DMS79 (cell line): ENCODE measurements around the gene RNF41.
A peak's percentile ranks its signal among the peaks of the same experiment; 100 is the strongest.

ENCODE experiments used
- DNase-seq: peaks from one replicate; lab custom pipeline; 2025; lab: John Stamatoyannopoulos, UW

The RNF41 gene

GRCh38 chr12:56243731-56244181, 22.0 kb upstream of the RNF41 start:
- DNase-seq, result no peak

DNA sequence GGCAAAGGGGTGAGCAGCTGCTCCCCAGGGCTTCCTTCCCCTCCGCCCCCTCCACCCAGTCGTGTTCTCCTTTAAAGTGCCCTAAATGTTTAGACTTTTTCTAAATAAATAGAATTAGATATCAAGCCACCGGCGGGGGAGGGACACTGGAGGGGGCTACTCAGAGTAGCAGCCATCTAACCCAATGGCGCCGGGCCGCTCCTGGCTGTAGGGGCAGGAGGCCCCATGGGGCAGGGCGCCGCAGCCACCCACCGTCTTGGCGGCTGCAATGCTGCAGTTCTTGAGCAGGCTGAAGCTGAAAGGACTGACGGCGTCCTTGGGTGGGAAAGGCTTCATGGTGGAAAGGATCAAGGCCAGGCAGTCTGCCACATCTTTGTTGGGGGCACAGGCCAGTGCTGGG, 21.3 kb upstream of the RNF41 start:
- no peak for DNase-seq

GRCh38 chr12:56241424-56242303, 19.9 kb upstream of the RNF41 start:
- no peak for DNase-seq

DNA sequence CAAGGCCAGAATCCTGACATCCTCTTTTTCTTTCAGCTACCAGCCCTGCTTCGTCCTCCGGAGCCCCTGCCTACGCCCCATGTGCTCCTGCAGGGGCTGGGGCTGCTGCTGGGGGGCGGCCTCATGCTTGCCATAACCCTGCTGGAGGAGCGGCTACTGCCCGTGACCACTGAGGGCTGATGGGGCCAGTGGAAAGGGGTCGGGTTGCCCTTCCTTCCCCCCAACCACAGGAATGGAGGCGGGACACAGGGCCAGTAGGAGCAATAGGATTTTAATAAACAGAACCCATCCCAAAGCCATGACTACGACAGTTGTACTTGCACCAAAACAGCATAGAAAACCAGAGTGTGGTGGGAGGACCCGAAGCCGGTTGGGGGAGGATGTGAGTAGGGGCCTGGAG, 15.8 kb upstream of the RNF41 start:
- DNase-seq, result no peak

- DNase-seq, result no peak
These were observed 15.3 kb upstream of the RNF41 start for GRCh38 chr12:56236985-56237384.

GRCh38 chr12:56236091-56236490, 14.4 kb upstream of the RNF41 start:
- no peak for DNase-seq

DNA sequence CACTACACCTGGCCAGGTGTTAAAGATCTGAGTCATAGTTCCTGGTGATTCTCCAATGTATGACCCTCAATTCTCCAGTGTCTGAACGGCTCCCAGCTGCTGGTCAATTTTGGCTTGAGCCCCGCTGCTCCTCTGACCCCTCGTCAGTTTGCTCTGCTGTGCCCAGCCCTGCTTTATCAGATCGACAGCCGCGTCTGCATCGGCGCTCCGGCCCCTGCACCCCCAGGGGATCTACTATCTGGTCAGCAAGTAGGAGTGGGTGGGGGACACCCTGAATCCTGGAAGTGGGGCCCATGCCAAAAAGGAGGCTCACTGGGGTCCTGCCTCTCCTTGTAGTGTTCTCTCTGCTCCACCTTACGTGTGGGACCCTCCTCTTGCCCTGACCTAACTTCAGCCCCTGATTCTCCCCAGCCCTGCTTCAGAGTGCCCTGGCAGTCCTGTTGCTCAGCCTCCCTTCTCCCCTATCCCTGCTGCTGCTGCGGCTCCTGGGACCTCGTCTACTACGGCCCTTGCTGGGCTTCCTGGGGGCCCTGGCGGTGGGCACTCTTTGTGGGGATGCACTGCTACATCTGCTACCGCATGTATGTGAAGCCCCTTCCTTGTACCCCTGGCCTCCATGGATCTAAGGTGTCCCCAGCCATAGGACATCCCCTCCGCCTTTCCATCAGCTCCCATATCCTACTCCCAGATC, 13.2 kb upstream of the RNF41 start:
- no peak for DNase-seq

GRCh38 chr12:56231184-56231582, 9.5 kb upstream of the RNF41 start:
- no peak for DNase-seq

DNA sequence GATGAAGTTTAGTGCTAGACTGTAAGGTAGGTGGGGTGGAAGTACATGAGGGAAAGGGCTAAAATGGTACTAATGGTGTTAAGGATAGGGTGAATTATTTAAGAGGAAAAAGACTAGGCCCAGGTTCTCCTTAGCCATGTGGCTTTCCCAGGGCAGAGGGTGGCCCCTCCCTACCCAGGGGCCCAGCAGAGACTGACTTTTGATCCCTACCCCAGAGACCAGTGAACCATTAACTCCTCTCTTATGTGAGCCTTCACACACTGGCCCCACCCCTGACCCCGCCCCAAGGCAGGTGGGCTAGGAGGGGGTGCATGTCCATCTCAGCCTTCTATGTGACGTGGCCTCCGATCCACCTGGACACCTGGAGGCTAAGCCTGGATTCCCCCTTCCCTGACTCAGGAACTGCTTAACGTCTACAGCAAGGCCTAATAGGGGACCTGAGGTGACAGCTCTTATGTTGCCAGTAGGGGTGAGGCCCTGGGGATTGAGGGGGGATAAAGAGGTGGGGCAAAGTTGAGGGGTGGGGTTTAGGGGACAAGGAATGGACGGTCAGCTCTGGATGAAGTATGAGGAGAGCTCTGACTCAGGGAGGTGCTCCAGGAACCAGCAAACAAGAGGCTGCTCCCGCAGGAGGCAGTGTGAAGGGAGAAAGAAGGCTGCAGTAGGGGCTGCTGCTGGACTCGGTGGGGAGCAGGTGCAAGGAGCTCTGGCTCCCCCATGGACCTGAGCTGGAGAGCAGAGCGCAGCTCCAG, 8.9 kb upstream of the RNF41 start:
- no peak for DNase-seq

- no peak for DNase-seq
These were observed 8.3 kb upstream of the RNF41 start, which contains the start of gene SLC39A5 for GRCh38 chr12:56229916-56230431. TSS of gene SLC39A5 (plus strand) at chr12:56230051. CDS start at chr12:56231275, 1,224 bp downstream.

- DNase-seq, result no peak
These were observed 7.4 kb upstream of the RNF41 start for GRCh38 chr12:56229082-56229481.

- no peak for DNase-seq
These were observed 3.2 kb upstream of the RNF41 start for GRCh38 chr12:56224954-56225353.

- DNase-seq, result peak; percentile 84
These were observed 2.5 kb upstream of the RNF41 start, which contains the start of gene NABP2 for GRCh38 chr12:56224102-56224701. TSS of gene NABP2 (plus strand) at chr12:56224342. CDS start at chr12:56224857, 515 bp downstream.

- DNase-seq, result no peak
These were observed 1.9 kb upstream of the RNF41 start for GRCh38 chr12:56223571-56224101.

DNA sequence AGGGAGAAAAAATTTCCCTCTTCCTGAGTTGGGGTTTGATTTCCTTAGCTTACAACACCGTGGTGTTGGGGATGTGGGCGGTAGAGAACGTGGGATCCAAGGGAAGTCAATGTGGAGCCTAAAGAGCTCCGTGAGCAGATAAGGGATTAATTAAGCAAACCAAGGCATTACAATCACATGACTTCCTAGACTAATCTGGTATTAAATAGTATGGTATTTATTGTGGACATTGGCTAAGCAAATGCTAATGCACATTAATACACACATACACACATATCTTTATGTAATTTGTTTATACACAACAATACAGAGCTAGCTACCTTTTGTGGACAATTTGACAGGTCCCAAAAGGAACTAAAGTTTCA, 791 bp upstream of the RNF41 start:
- DNase-seq, result no peak

DNA sequence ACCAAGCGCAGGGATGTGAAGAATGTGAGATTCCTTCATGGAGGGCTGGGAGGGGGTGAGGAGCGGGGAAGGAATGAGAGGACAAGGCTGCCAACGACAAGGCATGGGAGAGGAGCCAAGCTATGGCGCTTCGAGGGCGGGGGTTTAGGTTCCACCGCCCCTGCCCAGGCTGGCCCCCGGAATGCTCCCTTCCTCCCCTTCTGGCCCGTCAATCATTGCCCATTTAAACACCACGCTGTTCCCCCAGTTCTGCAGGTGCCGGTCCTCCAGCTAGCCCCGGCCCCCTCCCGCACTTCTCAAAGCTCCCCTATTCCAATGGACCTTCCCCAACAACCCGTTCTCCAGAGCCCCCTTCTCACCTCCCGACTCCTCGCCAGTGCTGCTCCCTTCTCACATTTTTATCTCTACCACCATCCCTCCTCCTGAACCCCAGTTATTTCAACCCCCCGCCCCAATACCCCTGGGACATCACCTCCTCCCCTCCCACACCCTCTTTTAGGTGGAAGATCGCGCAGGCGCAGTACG, 428 bp downstream of the RNF41 start:
- no peak for DNase-seq

GRCh38 chr12:56220611-56221231, 1.0 kb downstream of the RNF41 start:
- DNase-seq, result no peak

- DNase-seq, result no peak
These were observed 1.9 kb downstream of the RNF41 start for GRCh38 chr12:56219840-56220239.

- no peak for DNase-seq
These were observed 5.3 kb downstream of the RNF41 start for GRCh38 chr12:56216461-56216860.

GRCh38 chr12:56213878-56214277, 7.8 kb downstream of the RNF41 start:
- no peak for DNase-seq

GRCh38 chr12:56212361-56212760, 9.4 kb downstream of the RNF41 start:
- no peak for DNase-seq
